HG03159 (cell line): ENCODE results near the gene COX11.
A peak's percentile ranks its signal among the peaks of the same experiment; 100 is the strongest.

Source experiments
- ATAC-seq: cut with Tn5 transposase; IDR thresholded peaks from one replicate; pipeline ENCODE4 v1.9.1; 2021; ENCODE audit warnings: mild to moderate bottlenecking, moderate library complexity; ENCODE audit not compliant: unreplicated experiment

Gene COX11

GRCh38 chr17:54967621-54968261, 713 bp downstream of the COX11 start:
- peak; percentile 28 for ATAC-seq

GRCh38 chr17:54956791-54957190, 11.7 kb downstream of the COX11 start:
- no peak for ATAC-seq

GRCh38 chr17:54951286-54951685, 17.2 kb downstream of the COX11 start:
- no peak for ATAC-seq

GRCh38 chr17:54950116-54950515, 18.3 kb downstream of the COX11 start:
- ATAC-seq: no peak

GRCh38 chr17:54948380-54948779, 20.1 kb downstream of the COX11 start:
- ATAC-seq: peak; percentile 52

- ATAC-seq: no peak
Measured at GRCh38 chr17:54947396-54947795, 21.1 kb downstream of the COX11 start.

- no peak for ATAC-seq
Measured at GRCh38 chr17:54945671-54946070, 22.8 kb downstream of the COX11 start.

GRCh38 chr17:54945231-54945630, 23.2 kb downstream of the COX11 start:
- no peak for ATAC-seq

GRCh38 chr17:54944796-54945195, 23.7 kb downstream of the COX11 start:
- no peak for ATAC-seq

- no peak for ATAC-seq
Measured at GRCh38 chr17:54941285-54941684, 27.2 kb downstream of the COX11 start.

- no peak for ATAC-seq
Measured at GRCh38 chr17:54937426-54937825, 31.0 kb downstream of the COX11 start.

GRCh38 chr17:54937018-54937417, 31.4 kb downstream of the COX11 start:
- no peak for ATAC-seq

GRCh38 chr17:54935471-54935870, 33.0 kb downstream of the COX11 start:
- no peak for ATAC-seq

- no peak for ATAC-seq
Measured at GRCh38 chr17:54933921-54934320, 34.5 kb downstream of the COX11 start.

- no peak for ATAC-seq
Measured at GRCh38 chr17:54932711-54933110, 35.7 kb downstream of the COX11 start.

- ATAC-seq: no peak
Measured at GRCh38 chr17:54927525-54927924, 40.9 kb downstream of the COX11 start.

- no peak for ATAC-seq
Measured at GRCh38 chr17:54924405-54924804, 44.0 kb downstream of the COX11 start.

GRCh38 chr17:54920819-54921218, 47.6 kb downstream of the COX11 start:
- no peak for ATAC-seq

GRCh38 chr17:54919425-54919824, 49.0 kb downstream of the COX11 start:
- ATAC-seq: no peak

- ATAC-seq: no peak
Measured at GRCh38 chr17:54916721-54917120, 51.7 kb downstream of the COX11 start.
